Epithelial cell of proximal tubule (primary cell): ENCODE measurements around the gene ST6GALNAC2. TPM values are rescaled to one million over a fixed set of nuclear protein-coding genes. Genes with fewer than 3 reads are reported as not detected.
"Not testable (repeated sequence)": the region's sequence is repeated elsewhere in the genome, so short reads cannot be mapped to it uniquely, and the experiment has no call there.

Experiments
- DNase-seq: peaks from one replicate; pipeline ENCODE4 v3.0.0-alpha.2; 2011; ENCODE audit warnings: low read depth
- H3K4me3 ChIP-seq: 2 replicates; pipeline ENCODE4 v1.5.1; 2011; ENCODE audit warnings: low read depth, mild to moderate bottlenecking, low read length
- total RNA-seq: library from RNA; depleted of rRNA; stranded (reverse); fragments of >200 nt; gene quantifications from 2 replicates; pipeline ENCODE4 v1.2.3, GENCODE V29; 2015
- TF ChIP-seq, protein P1 (sequence below): conservative IDR thresholded peaks from 2 replicates; pipeline ENCODE4 v1.5.1; 2012; ENCODE audit warnings: low read depth, mild to moderate bottlenecking, low read length

The ST6GALNAC2 gene
- total RNA-seq, 1 donor from 2014 or later = 2.9 TPM

DNA sequence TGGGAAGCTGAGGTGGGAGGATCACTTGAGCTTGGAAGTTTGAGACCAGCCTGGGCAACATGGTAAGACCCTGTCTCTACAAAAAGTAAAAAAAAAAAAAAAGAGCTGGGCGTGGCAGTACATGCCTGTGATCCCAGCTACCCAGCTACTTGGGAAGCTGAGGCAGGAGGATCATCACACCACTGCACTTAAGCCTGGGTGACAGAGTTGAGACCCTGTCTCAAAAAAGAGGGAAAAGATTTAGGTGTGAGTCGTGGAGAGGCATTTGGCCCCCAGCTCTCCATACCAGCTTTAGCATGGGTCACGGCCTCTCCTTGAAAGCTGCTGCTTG, 19.1 kb downstream of the ST6GALNAC2 start:
- TF ChIP-seq, protein P1, sequence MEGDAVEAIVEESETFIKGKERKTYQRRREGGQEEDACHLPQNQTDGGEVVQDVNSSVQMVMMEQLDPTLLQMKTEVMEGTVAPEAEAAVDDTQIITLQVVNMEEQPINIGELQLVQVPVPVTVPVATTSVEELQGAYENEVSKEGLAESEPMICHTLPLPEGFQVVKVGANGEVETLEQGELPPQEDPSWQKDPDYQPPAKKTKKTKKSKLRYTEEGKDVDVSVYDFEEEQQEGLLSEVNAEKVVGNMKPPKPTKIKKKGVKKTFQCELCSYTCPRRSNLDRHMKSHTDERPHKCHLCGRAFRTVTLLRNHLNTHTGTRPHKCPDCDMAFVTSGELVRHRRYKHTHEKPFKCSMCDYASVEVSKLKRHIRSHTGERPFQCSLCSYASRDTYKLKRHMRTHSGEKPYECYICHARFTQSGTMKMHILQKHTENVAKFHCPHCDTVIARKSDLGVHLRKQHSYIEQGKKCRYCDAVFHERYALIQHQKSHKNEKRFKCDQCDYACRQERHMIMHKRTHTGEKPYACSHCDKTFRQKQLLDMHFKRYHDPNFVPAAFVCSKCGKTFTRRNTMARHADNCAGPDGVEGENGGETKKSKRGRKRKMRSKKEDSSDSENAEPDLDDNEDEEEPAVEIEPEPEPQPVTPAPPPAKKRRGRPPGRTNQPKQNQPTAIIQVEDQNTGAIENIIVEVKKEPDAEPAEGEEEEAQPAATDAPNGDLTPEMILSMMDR = no peak
- H3K4me3 ChIP-seq = no peak overlapping the region
- DNase-seq = no peak

DNA sequence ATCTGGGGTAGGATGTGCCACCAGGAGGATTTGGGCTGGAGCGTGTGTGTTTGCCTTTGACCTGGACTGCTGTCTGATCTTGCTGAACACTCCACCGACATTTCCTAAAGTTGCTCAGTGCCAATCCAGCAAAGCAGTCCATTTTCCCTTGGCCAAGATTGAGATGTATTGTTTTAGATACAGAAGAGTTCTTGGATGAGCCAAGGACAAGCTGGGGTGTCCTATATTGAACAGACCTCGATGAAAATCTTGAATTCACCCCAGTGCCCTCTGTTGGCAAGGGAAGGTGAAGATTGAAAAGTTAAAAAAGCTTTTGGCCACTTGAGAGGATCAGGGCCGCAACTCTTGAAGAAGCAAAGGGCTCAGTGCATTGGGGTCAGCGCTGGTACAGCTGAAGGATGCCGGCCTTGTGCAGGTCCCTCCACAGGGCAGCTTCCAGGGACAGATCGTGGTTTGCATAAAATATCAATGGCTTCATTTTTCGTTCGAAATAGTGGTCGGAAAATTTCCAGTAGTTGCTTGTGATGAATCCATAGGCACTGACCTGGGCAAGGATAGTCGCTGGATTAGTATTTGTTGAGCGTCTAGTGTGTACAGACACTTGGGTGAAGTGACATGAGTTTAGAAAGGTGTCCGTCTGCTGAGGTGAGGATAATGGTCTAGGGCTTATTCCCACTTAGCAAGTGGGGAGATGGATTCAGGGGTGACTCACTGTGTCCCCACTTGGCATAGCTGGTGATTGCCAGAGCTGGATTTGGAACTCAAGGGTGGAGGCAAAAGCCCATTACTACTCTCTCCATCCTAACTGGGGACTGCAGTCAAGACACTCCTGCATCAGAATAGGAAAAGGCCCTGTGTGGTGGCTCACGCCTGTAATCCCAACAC, 19.7 kb downstream of the ST6GALNAC2 start:
- TF ChIP-seq, protein P1 = no peak
- no peak for DNase-seq
- H3K4me3 ChIP-seq = no peak overlapping the region

DNA sequence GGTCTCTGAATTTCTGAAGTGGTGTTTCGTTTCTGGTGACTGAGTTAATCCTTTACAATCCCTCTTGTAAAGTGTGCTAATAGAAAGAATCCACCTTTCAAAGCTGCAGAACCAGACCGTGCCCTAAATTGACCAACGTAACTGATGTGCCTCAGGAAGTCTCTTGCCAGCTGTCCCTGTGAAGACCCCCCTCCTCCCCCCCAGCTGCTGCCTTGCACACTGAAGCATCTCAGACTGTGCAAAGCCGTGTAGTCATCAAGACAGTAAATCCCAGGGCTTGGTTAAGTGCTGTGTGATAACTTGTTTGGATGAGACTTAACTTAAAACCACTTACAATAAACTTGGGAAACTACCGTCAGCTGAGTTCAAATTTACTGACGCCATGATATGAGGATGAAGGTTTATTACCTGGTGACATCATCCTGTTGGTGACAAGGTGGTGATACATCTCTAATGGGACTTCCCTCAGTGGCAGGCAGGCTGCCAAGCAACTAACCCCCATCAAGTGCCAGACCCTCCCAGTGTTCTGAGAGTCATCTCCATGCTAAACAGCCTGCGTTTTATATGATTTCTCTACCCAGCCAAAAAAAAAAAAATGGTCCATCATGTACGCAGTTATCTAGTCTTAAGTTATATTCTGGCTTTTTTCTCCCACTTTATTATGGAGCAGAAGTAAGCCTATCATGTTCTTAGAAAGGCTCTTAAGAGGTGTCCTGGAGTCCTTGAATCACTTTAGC, 20.5 kb downstream of the ST6GALNAC2 start:
- H3K4me3 ChIP-seq, DNase-seq: not testable (repeated sequence)

DNA sequence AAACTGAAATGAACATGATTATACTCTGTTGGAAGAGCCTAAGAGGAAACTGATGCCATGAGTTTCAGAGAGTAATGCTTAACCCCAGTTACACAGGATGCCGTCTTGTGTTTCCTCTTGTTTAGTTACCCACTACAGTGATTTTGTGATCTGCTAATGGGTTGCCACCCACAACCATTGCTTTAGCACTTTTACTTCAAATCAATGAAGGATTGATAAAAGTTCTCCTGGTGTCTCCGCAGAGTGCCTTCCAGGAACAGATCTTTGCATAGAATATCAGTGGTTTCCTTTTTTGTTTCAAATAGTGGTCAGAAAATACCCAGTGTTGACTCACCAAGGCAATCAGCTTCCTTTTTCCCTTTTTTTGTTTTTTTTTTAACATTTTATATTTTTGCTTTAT, 22.3 kb downstream of the ST6GALNAC2 start:
- DNase-seq, H3K4me3 ChIP-seq: not testable (repeated sequence)

GRCh38 chr17:76562734-76563148, 22.9 kb downstream of the ST6GALNAC2 start:
- TF ChIP-seq, protein P1 = no peak
- H3K4me3 ChIP-seq = no peak overlapping the region
- no peak for DNase-seq

GRCh38 chr17:76561799-76562268, 23.8 kb downstream of the ST6GALNAC2 start:
- TF ChIP-seq, protein P1 = no peak
- no peak for DNase-seq
- no peak overlapping the region for H3K4me3 ChIP-seq

GRCh38 chr17:76561332-76561731, 24.3 kb downstream of the ST6GALNAC2 start:
- TF ChIP-seq, protein P1 = no peak
- DNase-seq = no peak
- H3K4me3 ChIP-seq = no peak overlapping the region

GRCh38 chr17:76560877-76561221, 24.8 kb downstream of the ST6GALNAC2 start:
- no peak for DNase-seq
- TF ChIP-seq, protein P1 = no peak
- no peak overlapping the region for H3K4me3 ChIP-seq
